T1000 (cell line): ENCODE measurements around the gene AICDA.

Experiments
- DNase-seq: peaks from one replicate; lab custom pipeline; 2025; ENCODE audit warnings: mixed read lengths; lab: John Stamatoyannopoulos, UW

Gene AICDA

GRCh38 chr12:8554451-8555195, 58.0 kb downstream of the AICDA start:
- DNase-seq, result no peak

- DNase-seq, result no peak
Observed at GRCh38 chr12:8553088-8553627, 59.5 kb downstream of the AICDA start.
